Endothelial cell of umbilical vein (primary cell): ENCODE measurements around the gene SMAD6. TPM values are rescaled to one million over a fixed set of nuclear protein-coding genes. Genes with fewer than 3 reads are reported as not detected.

Source experiments
- BruUV-seq: library from RNA; stranded (reverse); fragments of 400-500 nt; replicated peaks from 2 replicates; lab custom pipeline; 2021; lab: Mats Ljungman, UMichigan
- CTCF ChIA-PET: fragments of 300-600, 350-600 bp; sonication (Branson Sonifier 250); formaldehyde crosslinking; loops from one replicate; lab custom pipeline; 2021; ENCODE audit warnings: antibody characterized with exemption, inconsistent platforms; lab: Charles Lee
- POLR2A ChIA-PET: fragments of 300-600, 350-600 bp; sonication (Branson Sonifier 250); formaldehyde crosslinking; loops from one replicate; lab custom pipeline; 2021; ENCODE audit warnings: antibody characterized with exemption, inconsistent platforms; lab: Charles Lee
- DNase-seq: peaks from one replicate; pipeline ENCODE4 v3.0.0-alpha.2; 2011; ENCODE audit warnings: low read depth, low spot score
- FAIRE-seq: peaks from 2 replicates; lab custom pipeline; 2011; peaks lifted over from hg19 to GRCh38; lab: Jason Lieb, UNC
- H2AFZ ChIP-seq: 2 replicates; pipeline ENCODE4 v1.6.0; 2012; ENCODE audit warnings: low read depth, low read length, control low read depth, inconsistent platforms
- H3K27ac ChIP-seq: 2 replicates; pipeline ENCODE4 v1.5.1; 2011; ENCODE audit warnings: low read depth, mild to moderate bottlenecking, control low read depth, low read length, moderate library complexity; ENCODE audit not compliant: insufficient read depth
- H3K27me3 ChIP-seq, 2 experiments: 2 replicates each; pipeline versions ENCODE4 v1.6.0 to v1.6.1; 2011; ENCODE audit warnings: low read length in 2 of 2, mixed read lengths in 1 of 2; ENCODE audit not compliant: control insufficient read depth in 2 of 2, insufficient read depth in 2 of 2
- H3K36me3 ChIP-seq, 2 experiments: 2 replicates in 1 of 2; 3 replicates in 1 of 2; pipeline ENCODE4 v1.5.1; 2011; ENCODE audit warnings: low read length in 2 of 2, mild to moderate bottlenecking in 1 of 2, moderate library complexity in 1 of 2; ENCODE audit not compliant: control insufficient read depth in 2 of 2, insufficient read depth in 2 of 2; ENCODE audit errors: extremely low read depth in 1 of 2
- H3K4me1 ChIP-seq: 3 replicates; pipeline ENCODE4 v1.5.1; 2011; ENCODE audit warnings: mild to moderate bottlenecking, low read length; ENCODE audit not compliant: control insufficient read depth, insufficient read depth; ENCODE audit errors: extremely low read depth
- H3K4me2 ChIP-seq: 2 replicates; pipeline ENCODE4 v1.6.1; 2011; ENCODE audit warnings: low read length, control low read depth, mixed read lengths; ENCODE audit not compliant: insufficient read depth
- H3K4me3 ChIP-seq, 3 experiments: fragments of 200-600 bp in 1 of 3; sonication (generic), shearing (Covaris generic) in 1 of 3; replicated peaks in 1 of 3; 2 replicates each; pipeline ENCODE4 v1.5.1; 2011 to 2016; ENCODE audit warnings: control low read depth in 3 of 3, low read length in 3 of 3, mild to moderate bottlenecking in 2 of 3, inconsistent platforms in 1 of 3, low read depth in 1 of 3, moderate library complexity in 1 of 3; ENCODE audit not compliant: insufficient read depth in 1 of 3
- H3K79me2 ChIP-seq: 2 replicates; pipeline ENCODE4 v1.6.0; 2012; ENCODE audit warnings: low read length, inconsistent platforms; ENCODE audit not compliant: control insufficient read depth, insufficient read depth
- H3K9ac ChIP-seq: replicated peaks from 2 replicates; pipeline ENCODE3; 2011; ENCODE audit warnings: low read length, control low read depth; ENCODE audit not compliant: insufficient read depth; ENCODE audit errors: extremely low read depth
- H3K9me1 ChIP-seq: replicated peaks from 3 replicates; pipeline ENCODE4 v1.6.0; 2011; ENCODE audit warnings: mild to moderate bottlenecking, low read length; ENCODE audit not compliant: control insufficient read depth, insufficient read depth; ENCODE audit errors: extremely low read depth
- H3K9me3 ChIP-seq: replicated peaks from 2 replicates; pipeline ENCODE4 v1.5.1; 2012; ENCODE audit warnings: low read length, inconsistent platforms; ENCODE audit not compliant: control insufficient read depth, insufficient read depth
- H4K20me1 ChIP-seq: replicated peaks from 2 replicates; pipeline ENCODE3; 2011; ENCODE audit warnings: mild to moderate bottlenecking, low read length; ENCODE audit not compliant: control insufficient read depth, insufficient read depth; ENCODE audit errors: extremely low read depth
- EZH2 ChIP-seq: IDR thresholded peaks from 2 replicates; pipeline ENCODE4 v1.6.1; 2012; ENCODE audit warnings: borderline replicate concordance, low read depth, mild to moderate bottlenecking, moderate library complexity, low read length, inconsistent platforms; ENCODE audit not compliant: severe bottlenecking
- FOS ChIP-seq: IDR thresholded peaks from 2 replicates; pipeline ENCODE4 v1.6.1; 2011; ENCODE audit warnings: mild to moderate bottlenecking, low read length, moderate library complexity, borderline replicate concordance; ENCODE audit not compliant: insufficient read depth
- GATA2 ChIP-seq: IDR thresholded peaks from 2 replicates; pipeline ENCODE4 v1.7.0; 2011; ENCODE audit warnings: low read depth, mild to moderate bottlenecking, moderate library complexity, mixed read lengths, low read length; ENCODE audit not compliant: insufficient read length, insufficient read depth
- JUN ChIP-seq: IDR thresholded peaks from 2 replicates; pipeline ENCODE4 v1.6.1; 2011; ENCODE audit warnings: borderline replicate concordance, low read depth; ENCODE audit not compliant: insufficient read length, insufficient read depth
- MYC ChIP-seq: IDR thresholded peaks from one replicate; pipeline ENCODE4 v1.6.1; 2011; ENCODE audit warnings: mild to moderate bottlenecking, low read depth, low read length
- POLR2A ChIP-seq: IDR thresholded peaks from 2 replicates; pipeline ENCODE4 v1.6.1; 2012; ENCODE audit warnings: low read depth, mild to moderate bottlenecking, control low read depth, low read length
- POLR2AphosphoS5 ChIP-seq: IDR thresholded peaks from 2 replicates; pipeline ENCODE4 v1.6.1; 2012; ENCODE audit warnings: low read depth, mild to moderate bottlenecking, control low read depth, low read length, moderate library complexity; ENCODE audit not compliant: insufficient read depth
- dilution Hi-C: fragments of 300-500 bp; cut with MboI; formaldehyde crosslinking; loops from one replicate; pipeline ENCODE4 v1.15.0; 2019; ENCODE audit warnings: low sequenced_read_pairs; ENCODE audit not compliant: extremely low pct_ligation_motif_present
- intact Hi-C: fragments of 100-400 bp; cut with micrococcal nuclease; formaldehyde crosslinking; loops from one replicate; pipeline ENCODE4 v1.10.0; 2022
- polyA plus RNA-seq, 4 experiments: library from polyadenylated mRNA; depleted of rRNA in 3 of 4; stranded (reverse) in 3 of 4; unstranded in 1 of 4; fragments of >200 nt; gene quantifications; 2 replicates each; pipeline versions ENCODE4 v1.2.1 to v1.2.3, GENCODE V29; 2011 to 2012; ENCODE audit warnings: missing spikeins in 1 of 4
- total RNA-seq: library from RNA; stranded (reverse); gene quantifications from 2 replicates; pipeline ENCODE4 v1.2.3, GENCODE V29; 2021
- TF ChIP-seq, protein P1 (sequence below): IDR thresholded peaks from 2 replicates; pipeline ENCODE4 v1.6.1; 2011; ENCODE audit not compliant: insufficient read depth, insufficient read length
- TF ChIP-seq, protein P2 (sequence below), 2 donors: IDR thresholded peaks; 1 replicate in 1 of 2; 2 replicates in 1 of 2; pipeline ENCODE4 v1.5.1; 2011; ENCODE audit warnings: low read length in 2 of 2, mild to moderate bottlenecking in 2 of 2, moderate library complexity in 2 of 2, control low read depth in 1 of 2, inconsistent platforms in 1 of 2, low read depth in 1 of 2; ENCODE audit not compliant: insufficient read depth in 1 of 2; ENCODE audit errors: extremely low read depth in 1 of 2

Gene SMAD6
- total and polyA plus RNA-seq, 2 donors (not counting 3 experiments of a cell fraction or from before 2014, with no cell fraction given): 7.3 to 12.5 TPM

DNA sequence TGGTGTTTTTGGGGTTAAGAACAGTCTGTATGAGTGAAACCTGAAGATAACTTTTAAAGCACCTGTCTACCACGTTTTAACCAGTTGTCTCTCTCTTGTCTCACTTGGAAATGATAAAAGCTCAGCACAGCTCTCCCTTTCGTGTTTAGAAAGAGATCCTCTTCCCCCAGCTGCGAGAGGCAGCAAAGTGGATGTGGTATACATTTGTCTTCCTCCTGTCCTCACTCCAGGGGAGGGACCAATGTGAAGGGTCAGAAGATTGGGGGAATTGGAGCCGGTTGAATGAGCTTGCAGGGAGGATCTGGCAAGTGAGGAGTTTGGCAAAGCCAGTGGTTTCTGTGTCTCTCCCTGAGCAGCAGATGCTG is 14.6 kb downstream of the SMAD6 start:
- Histone ChIP-seq H3K79me2 (peaks cover 13% of the 10 kb centered on the region), H3K36me3 (peaks cover 0 to 11% of the 10 kb centered on the region in 2 experiments), H4K20me1 (no peaks in the 10 kb centered on the region), H3K9me1 (no peaks in the 10 kb centered on the region), H3K27me3 (no peaks in the 10 kb centered on the region), H3K4me1 (peaks cover 53% of the 10 kb centered on the region), H3K9me3 (no peaks in the 10 kb centered on the region), H3K4me2 (no peak overlapping the region), H3K27ac (no peak overlapping the region), H3K9ac (no peak overlapping the region), H3K4me3 (no peak overlapping the region), H2AFZ (no peak overlapping the region)
- CTCF ChIA-PET: interaction anchor here (1.6 to 3.1 kb wide), 2 partner anchors 10 to 135 kb away, joined by 3 to 14 read pairs; no protein-coding TSS in a partner anchor
- no peak for TF ChIP-seq POLR2A
- no peak for TF ChIP-seq FOS
- TF ChIP-seq, protein P1, sequence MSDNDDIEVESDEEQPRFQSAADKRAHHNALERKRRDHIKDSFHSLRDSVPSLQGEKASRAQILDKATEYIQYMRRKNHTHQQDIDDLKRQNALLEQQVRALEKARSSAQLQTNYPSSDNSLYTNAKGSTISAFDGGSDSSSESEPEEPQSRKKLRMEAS: no peak
- TF ChIP-seq, protein P2, sequence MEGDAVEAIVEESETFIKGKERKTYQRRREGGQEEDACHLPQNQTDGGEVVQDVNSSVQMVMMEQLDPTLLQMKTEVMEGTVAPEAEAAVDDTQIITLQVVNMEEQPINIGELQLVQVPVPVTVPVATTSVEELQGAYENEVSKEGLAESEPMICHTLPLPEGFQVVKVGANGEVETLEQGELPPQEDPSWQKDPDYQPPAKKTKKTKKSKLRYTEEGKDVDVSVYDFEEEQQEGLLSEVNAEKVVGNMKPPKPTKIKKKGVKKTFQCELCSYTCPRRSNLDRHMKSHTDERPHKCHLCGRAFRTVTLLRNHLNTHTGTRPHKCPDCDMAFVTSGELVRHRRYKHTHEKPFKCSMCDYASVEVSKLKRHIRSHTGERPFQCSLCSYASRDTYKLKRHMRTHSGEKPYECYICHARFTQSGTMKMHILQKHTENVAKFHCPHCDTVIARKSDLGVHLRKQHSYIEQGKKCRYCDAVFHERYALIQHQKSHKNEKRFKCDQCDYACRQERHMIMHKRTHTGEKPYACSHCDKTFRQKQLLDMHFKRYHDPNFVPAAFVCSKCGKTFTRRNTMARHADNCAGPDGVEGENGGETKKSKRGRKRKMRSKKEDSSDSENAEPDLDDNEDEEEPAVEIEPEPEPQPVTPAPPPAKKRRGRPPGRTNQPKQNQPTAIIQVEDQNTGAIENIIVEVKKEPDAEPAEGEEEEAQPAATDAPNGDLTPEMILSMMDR (IDR thresholded peaks at IDR 0.05; ENCODE audit: extremely low read depth in 1 of 2, insufficient read depth in 1 of 2, low read depth in 1 of 2, low read length in 2 of 2): no peak
- TF ChIP-seq EZH2: no peak
- no peak for TF ChIP-seq GATA2
- no peak for TF ChIP-seq MYC
- no peak for TF ChIP-seq JUN
- no peak for TF ChIP-seq POLR2AphosphoS5
- intact Hi-C loops: no loop called here
- no TSS peak for BruUV-seq
- dilution Hi-C loops: no loop called here
- no peak for FAIRE-seq
- no peak for DNase-seq
- POLR2A ChIA-PET: no interaction called here
